AG04450 (cell line): ENCODE results near the gene CD200. TPM values are rescaled to one million over a fixed set of nuclear protein-coding genes. Genes with fewer than 3 reads are reported as not detected.

Experiments used
- CTCF ChIA-PET: fragments of 300-600, 350-600 bp; formaldehyde crosslinking; extraction: SDS; loops from one replicate; lab custom pipeline; 2022; ENCODE audit warnings: antibody characterized with exemption, inconsistent platforms; lab: Charles Lee
- POLR2A ChIA-PET: fragments of 350-600 bp; formaldehyde crosslinking; extraction: SDS; loops from one replicate; lab custom pipeline; 2021; ENCODE audit warnings: antibody characterized with exemption, inconsistent platforms; lab: Yijun Ruan, JAX
- DNase-seq: peaks from one replicate; pipeline ENCODE4 v3.0.0-alpha.2; 2011; ENCODE audit warnings: low read depth, low spot score
- H3K27ac ChIP-seq: one replicate; pipeline ENCODE4 v1.5.1; 2012; ENCODE audit warnings: low read depth, low read length, control low read depth
- H3K27me3 ChIP-seq: one replicate; pipeline ENCODE4 v1.6.0; 2012; ENCODE audit warnings: low read length; ENCODE audit not compliant: control insufficient read depth, insufficient read depth
- H3K4me3 ChIP-seq: 2 replicates; pipeline ENCODE4 v1.5.1; 2011; ENCODE audit warnings: mild to moderate bottlenecking, low read depth, low read length, control low read depth
- H3K9me3 ChIP-seq: 2 replicates; pipeline ENCODE4 v1.5.1; 2012; ENCODE audit warnings: low read length; ENCODE audit not compliant: control insufficient read depth, insufficient read depth
- CTCF ChIP-seq: IDR thresholded peaks from 2 replicates; pipeline ENCODE4 v1.5.1; 2011; ENCODE audit warnings: low read depth, low read length, control low read depth, inconsistent platforms
- polyA plus RNA-seq: library from polyadenylated mRNA; depleted of rRNA; stranded (reverse); fragments of >200 nt; gene quantifications from 2 replicates; pipeline ENCODE4 v1.2.3, GENCODE V29; 2011

CD200 gene
- polyA plus RNA-seq, 1 experiment = 3.4 TPM

DNA sequence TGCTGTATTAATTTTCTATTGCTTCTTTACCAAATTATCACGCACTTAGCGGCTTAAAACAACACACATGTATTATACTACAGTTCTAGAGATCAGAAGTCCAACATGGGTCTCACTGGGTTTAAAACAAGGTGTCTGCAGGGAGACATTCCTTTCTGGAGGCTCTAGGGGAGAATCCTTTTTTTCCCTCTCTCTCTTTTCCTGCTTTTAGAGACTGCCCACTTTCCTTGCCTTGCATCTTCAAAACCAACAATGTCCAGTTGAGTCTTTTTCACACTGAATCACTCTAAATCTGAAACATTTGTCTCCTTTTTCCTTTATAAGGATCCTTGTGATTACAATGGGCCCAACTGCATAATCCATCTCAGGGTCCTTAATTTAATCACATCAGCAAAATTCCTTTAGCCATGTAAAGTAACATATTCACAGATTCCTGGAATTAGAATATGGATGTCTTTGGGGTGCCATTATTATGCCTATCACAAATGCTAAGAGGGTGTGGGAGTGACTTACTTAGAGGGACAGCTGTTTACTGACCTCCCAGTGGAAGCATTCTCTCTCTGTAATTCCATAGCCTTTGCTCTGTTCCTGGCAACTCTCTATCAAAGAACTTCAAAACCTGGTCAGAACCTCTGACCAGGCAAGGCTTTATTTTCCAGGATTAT lies 21.8 kb downstream of the CD200 start:
- DNase-seq = no peak
- ChIA-PET CTCF (no interaction called here), POLR2A (no interaction called here)
- no peak for TF ChIP-seq CTCF
- no peaks in the 10 kb centered on the region for H3K9me3 ChIP-seq
- no peaks in the 10 kb centered on the region for H3K27me3 ChIP-seq
- no peak overlapping the region for H3K27ac ChIP-seq
- H3K4me3 ChIP-seq = no peak overlapping the region

GRCh38 chr3:112355307-112355687 lies 22.3 kb downstream of the CD200 start:
- Histone ChIP-seq H3K9me3 (no peaks in the 10 kb centered on the region), H3K27me3 (no peaks in the 10 kb centered on the region), H3K27ac (no peak overlapping the region), H3K4me3 (no peak overlapping the region)
- ChIA-PET POLR2A (no interaction called here), CTCF (no interaction called here)
- DNase-seq = no peak
- TF ChIP-seq CTCF = no peak

- no peaks in the 10 kb centered on the region for H3K27me3 ChIP-seq
- H3K4me3 ChIP-seq = peak overlapping the region; percentile 5; the same call in 1 of the 2 replicates
- POLR2A ChIA-PET = no interaction called here
- CTCF ChIA-PET = no interaction called here
- H3K9me3 ChIP-seq = no peaks in the 10 kb centered on the region
- no peak overlapping the region for H3K27ac ChIP-seq
- no peak for DNase-seq
- no peak for TF ChIP-seq CTCF
Observed at GRCh38 chr3:112357930-112358780, 25.2 kb downstream of the CD200 start.

DNA sequence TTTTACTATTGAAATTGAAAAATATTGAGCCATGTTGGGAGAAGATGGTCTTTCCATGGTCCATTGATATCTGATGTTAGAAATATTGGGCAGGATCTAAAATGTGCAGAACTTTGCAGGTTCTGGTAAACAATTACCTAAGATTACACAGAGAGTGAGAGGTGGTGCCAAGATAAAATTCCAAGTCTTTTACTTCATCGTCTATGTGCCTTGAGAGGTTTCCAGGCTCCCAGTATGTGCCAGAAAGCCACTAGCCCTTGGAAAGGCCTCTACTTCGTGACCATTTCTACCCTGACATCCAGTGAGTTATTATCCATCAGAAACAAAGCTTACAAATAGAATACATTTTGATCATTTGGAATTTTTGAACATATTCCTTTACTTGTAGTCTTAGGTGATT lies 27.6 kb downstream of the CD200 start:
- no peak for DNase-seq
- TF ChIP-seq CTCF = no peak
- no peak overlapping the region for H3K27ac ChIP-seq
- no peak overlapping the region for H3K4me3 ChIP-seq
- ChIA-PET POLR2A (no interaction called here), CTCF (interaction anchor here (1.3 kb wide), 1 partner anchor 249 kb away, joined by 3 read pairs; no protein-coding TSS in a partner anchor)
- no peaks in the 10 kb centered on the region for H3K9me3 ChIP-seq
- H3K27me3 ChIP-seq = no peaks in the 10 kb centered on the region

DNA sequence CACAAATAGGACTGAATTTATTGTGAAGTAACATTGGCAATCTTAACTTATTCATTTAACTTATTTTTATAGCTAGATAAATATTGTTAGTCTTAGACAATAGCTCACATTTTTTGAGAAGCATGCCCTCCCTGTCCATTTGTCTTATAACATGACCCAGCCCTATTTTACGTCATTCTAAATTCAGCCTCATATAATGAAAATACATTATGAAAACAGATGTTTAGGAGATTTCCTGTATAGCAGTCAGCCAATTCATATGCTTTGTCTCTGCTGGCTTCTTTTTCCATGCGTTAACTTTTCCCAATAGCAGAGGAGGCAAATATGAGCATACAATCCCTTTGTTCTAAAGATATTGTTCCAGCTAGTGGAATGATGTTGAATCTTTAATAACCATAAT lies 29.3 kb downstream of the CD200 start:
- Histone ChIP-seq H3K27me3 (no peaks in the 10 kb centered on the region), H3K27ac (no peak overlapping the region), H3K4me3 (no peak overlapping the region), H3K9me3 (no peaks in the 10 kb centered on the region)
- POLR2A ChIA-PET = no interaction called here
- CTCF ChIA-PET = no interaction called here
- DNase-seq = no peak
- no peak for TF ChIP-seq CTCF
